ENCODE data around the gene LPIN3. TPM values are rescaled to one million over a fixed set of nuclear protein-coding genes. Genes with fewer than 3 reads are reported as not detected.

Gene LPIN3
- total and polyA plus RNA-seq, 5 donors from 2014 or later, result 0.10 to 0.35 TPM; not detected in 3

- H3K9me3 Mint-ChIP-seq, result no peaks in the 10 kb centered on the region
- peaks cover 2 to 25% (median 18%) of the 10 kb centered on the region in 4 donors for H3K4me1 Mint-ChIP-seq
- peaks cover 7% of the 10 kb centered on the region for H3K27me3 Mint-ChIP-seq
- H3K27ac Mint-ChIP-seq, result no peak overlapping the region
- no peak for DNase-seq
- H3K27me3 ChIP-seq (ENCODE audit: control insufficient read depth, insufficient read depth, low read length), result no peaks in the 10 kb centered on the region
- no peak overlapping the region for H3K4me3 ChIP-seq (ENCODE audit: low read depth, low read length)
- H3K36me3 Mint-ChIP-seq, result peaks cover 9% of the 10 kb centered on the region
- H3K27ac ChIP-seq (ENCODE audit: insufficient read depth, low read length, poor library complexity, severe bottlenecking), result no peak overlapping the region
- peak overlapping the region in 3 of 4 donors; percentile 68 to 92 (median 88) for H3K4me3 Mint-ChIP-seq
- peaks cover 16% of the 10 kb centered on the region for H3K4me1 ChIP-seq (ENCODE audit: control insufficient read depth, insufficient read depth, low read length, poor library complexity, severe bottlenecking)
- ATAC-seq (ENCODE audit: low read depth in 2 of 2), result no peak
- H3K9me3 ChIP-seq (ENCODE audit: control insufficient read depth in 2 of 2, low read length in 2 of 2), result no peaks in the 10 kb centered on the region
- H3K36me3 ChIP-seq (ENCODE audit: control insufficient read depth, insufficient read depth, low read length), result no peaks in the 10 kb centered on the region
These were observed 26.2 kb upstream of the LPIN3 start for GRCh38 chr20:41314386-41314785.

GRCh38 chr20:41316051-41316450, 24.6 kb upstream of the LPIN3 start:
- Mint-ChIP-seq H3K27me3 (peaks cover 11% of the 10 kb centered on the region), H3K4me1 (peaks cover 4 to 28% (median 20%) of the 10 kb centered on the region in 4 donors), H3K36me3 (no peaks in the 10 kb centered on the region), H3K9me3 (no peaks in the 10 kb centered on the region), H3K4me3 (peak overlapping the region; percentile 88 to 92 (median 90)), H3K27ac (peak overlapping the region; percentile 29 to 90 (median 58))
- Histone ChIP-seq H3K4me3 (ENCODE audit: low read depth, low read length) (peak overlapping the region; percentile 64), H3K9me3 (ENCODE audit: control insufficient read depth in 2 of 2, low read length in 2 of 2) (no peaks in the 10 kb centered on the region), H3K27ac (ENCODE audit: insufficient read depth, low read length, poor library complexity, severe bottlenecking) (no peak overlapping the region), H3K36me3 (ENCODE audit: control insufficient read depth, insufficient read depth, low read length) (no peaks in the 10 kb centered on the region), H3K4me1 (ENCODE audit: control insufficient read depth, insufficient read depth, low read length, poor library complexity, severe bottlenecking) (peaks cover 16% of the 10 kb centered on the region), H3K27me3 (ENCODE audit: control insufficient read depth, insufficient read depth, low read length) (no peaks in the 10 kb centered on the region)
- no peak for ATAC-seq (ENCODE audit: low read depth in 2 of 2)
- no peak for DNase-seq

GRCh38 chr20:41316602-41317545, 23.7 kb upstream of the LPIN3 start:
- H3K4me1 ChIP-seq (ENCODE audit: control insufficient read depth, insufficient read depth, low read length, poor library complexity, severe bottlenecking), result peaks cover 16% of the 10 kb centered on the region
- H3K27me3 Mint-ChIP-seq, result peaks cover 11% of the 10 kb centered on the region
- peaks cover 4 to 28% (median 20%) of the 10 kb centered on the region in 4 donors for H3K4me1 Mint-ChIP-seq
- H3K27ac ChIP-seq (ENCODE audit: insufficient read depth, low read length, poor library complexity, severe bottlenecking), result peak overlapping the region; percentile 64
- peak overlapping the region; percentile 88 to 92 (median 90) for H3K4me3 Mint-ChIP-seq
- H3K27ac Mint-ChIP-seq, result peak overlapping the region; percentile 58 to 90 (median 85)
- H3K9me3 ChIP-seq (ENCODE audit: control insufficient read depth in 2 of 2, low read length in 2 of 2), result no peaks in the 10 kb centered on the region
- no peaks in the 10 kb centered on the region for H3K36me3 ChIP-seq (ENCODE audit: control insufficient read depth, insufficient read depth, low read length)
- no peaks in the 10 kb centered on the region for H3K27me3 ChIP-seq (ENCODE audit: control insufficient read depth, insufficient read depth, low read length)
- H3K36me3 Mint-ChIP-seq, result no peaks in the 10 kb centered on the region
- ATAC-seq (ENCODE audit: low read depth in 2 of 2) (peak; percentile 46 to 50), DNase-seq (peak; percentile 63 to 72 (median 70))
- H3K9me3 Mint-ChIP-seq, result no peaks in the 10 kb centered on the region
- H3K4me3 ChIP-seq (ENCODE audit: low read depth, low read length), result peak overlapping the region; percentile 64

GRCh38 chr20:41317546-41318270, 22.9 kb upstream of the LPIN3 start, which contains the start of gene ZHX3:
Gene ZHX3, minus strand, starts transcription at chr20:41317731. Its CDS starts 112,815 bp downstream, at chr20:41204916.
- Mint-ChIP-seq H3K4me1 (peaks cover 4 to 28% (median 20%) of the 10 kb centered on the region in 4 donors), H3K4me3 (peak within 1 kb of the TSS; percentile 88 to 92 (median 90)), H3K36me3 (no peaks in the 10 kb centered on the region), H3K9me3 (no peaks in the 10 kb centered on the region), H3K27ac (peak within 1 kb of the TSS; percentile 87 to 90 (median 88)), H3K27me3 (peaks cover 11% of the 10 kb centered on the region)
- Histone ChIP-seq H3K27me3 (ENCODE audit: control insufficient read depth, insufficient read depth, low read length) (no peaks in the 10 kb centered on the region), H3K27ac (ENCODE audit: insufficient read depth, low read length, poor library complexity, severe bottlenecking) (peak within 1 kb of the TSS; percentile 67), H3K36me3 (ENCODE audit: control insufficient read depth, insufficient read depth, low read length) (no peaks in the 10 kb centered on the region), H3K4me3 (ENCODE audit: low read depth, low read length) (peak within 1 kb of the TSS; percentile 73), H3K9me3 (ENCODE audit: control insufficient read depth in 2 of 2, low read length in 2 of 2) (no peaks in the 10 kb centered on the region), H3K4me1 (ENCODE audit: control insufficient read depth, insufficient read depth, low read length, poor library complexity, severe bottlenecking) (peaks cover 16% of the 10 kb centered on the region)
- peak; percentile 97 to 99 for ATAC-seq (ENCODE audit: low read depth in 2 of 2)
- peak; percentile 95 to 98 (median 95) for DNase-seq

- Histone ChIP-seq H3K9me3 (ENCODE audit: control insufficient read depth in 2 of 2, low read length in 2 of 2) (no peaks in the 10 kb centered on the region), H3K27me3 (ENCODE audit: control insufficient read depth, insufficient read depth, low read length) (no peaks in the 10 kb centered on the region), H3K27ac (ENCODE audit: insufficient read depth, low read length, poor library complexity, severe bottlenecking) (peak overlapping the region; percentile 67), H3K36me3 (ENCODE audit: control insufficient read depth, insufficient read depth, low read length) (no peaks in the 10 kb centered on the region), H3K4me1 (ENCODE audit: control insufficient read depth, insufficient read depth, low read length, poor library complexity, severe bottlenecking) (peaks cover 16% of the 10 kb centered on the region), H3K4me3 (ENCODE audit: low read depth, low read length) (peak overlapping the region; percentile 73)
- Mint-ChIP-seq H3K9me3 (no peaks in the 10 kb centered on the region), H3K27ac (peak overlapping the region; percentile 72 to 88 (median 87)), H3K36me3 (no peaks in the 10 kb centered on the region), H3K27me3 (peaks cover 11% of the 10 kb centered on the region), H3K4me3 (peak overlapping the region; percentile 78 to 91 (median 84)), H3K4me1 (peaks cover 4 to 28% (median 20%) of the 10 kb centered on the region in 4 donors)
- ATAC-seq (ENCODE audit: low read depth in 2 of 2) (no peak), DNase-seq (no peak)
These were observed 22.4 kb upstream of the LPIN3 start for GRCh38 chr20:41318271-41318649.

- no peak overlapping the region for H3K4me3 ChIP-seq (ENCODE audit: low read depth, low read length)
- Mint-ChIP-seq H3K4me3 (peak overlapping the region in 1 of 4 donors; percentile 88), H3K9me3 (no peaks in the 10 kb centered on the region), H3K27ac (no peak overlapping the region), H3K4me1 (peaks cover 4 to 25% (median 16%) of the 10 kb centered on the region in 4 donors), H3K36me3 (no peaks in the 10 kb centered on the region), H3K27me3 (peaks cover 11% of the 10 kb centered on the region)
- DNase-seq, result no peak
- no peaks in the 10 kb centered on the region for H3K9me3 ChIP-seq (ENCODE audit: control insufficient read depth in 2 of 2, low read length in 2 of 2)
- no peak overlapping the region for H3K27ac ChIP-seq (ENCODE audit: insufficient read depth, low read length, poor library complexity, severe bottlenecking)
- ATAC-seq (ENCODE audit: low read depth in 2 of 2), result no peak
- peaks cover 16% of the 10 kb centered on the region for H3K4me1 ChIP-seq (ENCODE audit: control insufficient read depth, insufficient read depth, low read length, poor library complexity, severe bottlenecking)
- H3K27me3 ChIP-seq (ENCODE audit: control insufficient read depth, insufficient read depth, low read length), result no peaks in the 10 kb centered on the region
- H3K36me3 ChIP-seq (ENCODE audit: control insufficient read depth, insufficient read depth, low read length), result no peaks in the 10 kb centered on the region
These were observed 20.2 kb upstream of the LPIN3 start for GRCh38 chr20:41320441-41320840.

GRCh38 chr20:41320976-41321375, 19.6 kb upstream of the LPIN3 start:
- no peak overlapping the region for H3K27ac Mint-ChIP-seq
- no peak for DNase-seq

More at GRCh38 chr20:41320976-41321375, 19.6 kb upstream of the LPIN3 start:
- H3K9me3 Mint-ChIP-seq, result no peaks in the 10 kb centered on the region
- no peak overlapping the region for H3K27ac ChIP-seq (ENCODE audit: insufficient read depth, low read length, poor library complexity, severe bottlenecking)
- peaks cover 4 to 23% (median 15%) of the 10 kb centered on the region in 4 donors for H3K4me1 Mint-ChIP-seq
- no peaks in the 10 kb centered on the region for H3K36me3 ChIP-seq (ENCODE audit: control insufficient read depth, insufficient read depth, low read length)
- H3K36me3 Mint-ChIP-seq, result no peaks in the 10 kb centered on the region
- H3K4me3 Mint-ChIP-seq, result no peak overlapping the region
- no peak for ATAC-seq (ENCODE audit: low read depth in 2 of 2)
- H3K27me3 Mint-ChIP-seq, result peaks cover 11% of the 10 kb centered on the region
- H3K27me3 ChIP-seq (ENCODE audit: control insufficient read depth, insufficient read depth, low read length), result no peaks in the 10 kb centered on the region
- no peak overlapping the region for H3K4me3 ChIP-seq (ENCODE audit: low read depth, low read length)
- peaks cover 16% of the 10 kb centered on the region for H3K4me1 ChIP-seq (ENCODE audit: control insufficient read depth, insufficient read depth, low read length, poor library complexity, severe bottlenecking)
- H3K9me3 ChIP-seq (ENCODE audit: control insufficient read depth in 2 of 2, low read length in 2 of 2), result no peaks in the 10 kb centered on the region
